ENCODE measurements around the gene PITPNM2.

- TF ChIP-seq CTCF (IDR thresholded peaks at IDR 0.05; ENCODE audit: poor library complexity, severe bottlenecking) (no peak), TAF1 (IDR thresholded peaks at IDR 0.05; ENCODE audit: low read depth) (no peak), REST (IDR thresholded peaks at IDR 0.05; ENCODE audit: borderline replicate concordance) (no peak)
Observed at GRCh38 chr12:123164222-123164621, 13.3 kb upstream of the PITPNM2 start.
